Measurements from ENCODE around the gene CCDC89.
"Not testable (repeated sequence)": the region's sequence is repeated elsewhere in the genome, so short reads cannot be mapped to it uniquely, and the experiment has no call there.

Gene CCDC89

GRCh38 chr11:85658180-85658579 lies 27.8 kb downstream of the CCDC89 start:
- H3K9ac ChIP-seq (ENCODE audit: low read depth, low read length, poor library complexity), result no peak overlapping the region
- H2BK15ac ChIP-seq (ENCODE audit: low read length), result no peak overlapping the region
- H2AK5ac ChIP-seq (ENCODE audit: low read depth, low read length), result no peak overlapping the region
- H3K23ac ChIP-seq (ENCODE audit: low read depth, low read length, poor library complexity), result no peak overlapping the region
- no peak overlapping the region for H4K91ac ChIP-seq (ENCODE audit: low read depth, low read length, poor library complexity)
- no peak overlapping the region for H3K4ac ChIP-seq (ENCODE audit: low read length)
- H3K36me3 ChIP-seq (replicated peaks in 1 of 2; ENCODE audit: control insufficient read depth in 2 of 2, insufficient read depth in 2 of 2, low read length in 2 of 2), result peaks cover 3 to 100% of the 10 kb centered on the region in 2 donors
- no peak overlapping the region for H3K18ac ChIP-seq (ENCODE audit: low read length)
- H3K14ac ChIP-seq (ENCODE audit: low read length), result no peak overlapping the region
- no peaks in the 10 kb centered on the region for H3K9me3 ChIP-seq (replicated peaks in 1 of 2; ENCODE audit: control insufficient read depth in 2 of 2, insufficient read depth in 1 of 2, low read depth in 1 of 2, low read length in 2 of 2)
- no peaks in the 10 kb centered on the region for H3K27me3 ChIP-seq (ENCODE audit: control insufficient read depth in 3 of 3, insufficient read depth in 3 of 3, low read depth in 1 of 3, low read length in 3 of 3)
- no peaks in the 10 kb centered on the region for H3K79me1 ChIP-seq (ENCODE audit: low read depth, low read length)
- no peak overlapping the region for H2BK12ac ChIP-seq (ENCODE audit: low read length)
- no peak overlapping the region for H3K4me3 ChIP-seq (ENCODE audit: low read length in 2 of 2)
- H2BK5ac ChIP-seq (ENCODE audit: low read length), result no peak overlapping the region
- peaks cover 0 to 5% of the 10 kb centered on the region in 2 donors for H3K4me1 ChIP-seq (ENCODE audit: control insufficient read depth in 2 of 2, insufficient read depth in 1 of 2, low read depth in 1 of 2, low read length in 2 of 2)
- no peak overlapping the region for H2BK120ac ChIP-seq (ENCODE audit: low read depth, low read length)
- DNase-seq (ENCODE audit: low spot score), result no peak
- no CpG with 5 or more reads among the region's 1 CpG for WGBS, 2 donors (ENCODE audit: extremely low coverage in 2 of 2, insufficient read length in 2 of 2, insufficient replicate concordance in 1 of 2)
- no peak overlapping the region for H2AFZ ChIP-seq (ENCODE audit: low read length)
- H4K8ac ChIP-seq (ENCODE audit: low read depth, low read length), result no peak overlapping the region
- no peak overlapping the region for H3K4me2 ChIP-seq (ENCODE audit: insufficient read depth, low read length, poor library complexity, severe bottlenecking)
- no peak overlapping the region for H3K27ac ChIP-seq (replicated peaks; ENCODE audit: low read length)

GRCh38 chr11:85656777-85657176 lies 29.2 kb downstream of the CCDC89 start:
- H3K9ac ChIP-seq (ENCODE audit: low read depth, low read length, poor library complexity), result no peak overlapping the region
- peaks cover 0 to 5% of the 10 kb centered on the region in 2 donors for H3K4me1 ChIP-seq (ENCODE audit: control insufficient read depth in 2 of 2, insufficient read depth in 1 of 2, low read depth in 1 of 2, low read length in 2 of 2)
- H4K91ac ChIP-seq (ENCODE audit: low read depth, low read length, poor library complexity), result no peak overlapping the region
- H3K9me3 ChIP-seq (replicated peaks in 1 of 2; ENCODE audit: control insufficient read depth in 2 of 2, insufficient read depth in 1 of 2, low read depth in 1 of 2, low read length in 2 of 2), result no peaks in the 10 kb centered on the region
- no peak overlapping the region for H2AFZ ChIP-seq (ENCODE audit: low read length)
- H3K27ac ChIP-seq (replicated peaks; ENCODE audit: low read length), result no peak overlapping the region
- no peak overlapping the region for H2BK5ac ChIP-seq (ENCODE audit: low read length)
- peaks cover 3 to 99% of the 10 kb centered on the region in 2 donors for H3K36me3 ChIP-seq (replicated peaks in 1 of 2; ENCODE audit: control insufficient read depth in 2 of 2, insufficient read depth in 2 of 2, low read length in 2 of 2)
- no peak overlapping the region for H2BK15ac ChIP-seq (ENCODE audit: low read length)
- no peak for DNase-seq (ENCODE audit: low spot score)
- no peak overlapping the region for H2BK12ac ChIP-seq (ENCODE audit: low read length)
- no peak overlapping the region for H3K18ac ChIP-seq (ENCODE audit: low read length)
- H3K79me1 ChIP-seq (ENCODE audit: low read depth, low read length), result no peaks in the 10 kb centered on the region
- no peak overlapping the region for H3K14ac ChIP-seq (ENCODE audit: low read length)
- WGBS, 2 donors (ENCODE audit: extremely low coverage in 2 of 2, insufficient read length in 2 of 2, insufficient replicate concordance in 1 of 2), result no CpG with 5 or more reads among the region's 1 CpG
- H3K23ac ChIP-seq (ENCODE audit: low read depth, low read length, poor library complexity), result no peak overlapping the region
- H4K8ac ChIP-seq (ENCODE audit: low read depth, low read length), result no peak overlapping the region
- H2AK5ac ChIP-seq (ENCODE audit: low read depth, low read length), result no peak overlapping the region
- no peak overlapping the region for H2BK120ac ChIP-seq (ENCODE audit: low read depth, low read length)
- no peak overlapping the region for H3K4ac ChIP-seq (ENCODE audit: low read length)
- no peak overlapping the region for H3K4me2 ChIP-seq (ENCODE audit: insufficient read depth, low read length, poor library complexity, severe bottlenecking)
- no peaks in the 10 kb centered on the region for H3K27me3 ChIP-seq (ENCODE audit: control insufficient read depth in 3 of 3, insufficient read depth in 3 of 3, low read depth in 1 of 3, low read length in 3 of 3)
- H3K4me3 ChIP-seq (ENCODE audit: low read length in 2 of 2), result no peak overlapping the region

GRCh38 chr11:85654343-85654742 lies 31.7 kb downstream of the CCDC89 start:
- H3K27me3 ChIP-seq (ENCODE audit: control insufficient read depth in 3 of 3, insufficient read depth in 3 of 3, low read depth in 1 of 3, low read length in 3 of 3); H2BK15ac ChIP-seq (ENCODE audit: low read length); H3K14ac ChIP-seq (ENCODE audit: low read length); H3K9me3 ChIP-seq (replicated peaks in 1 of 2; ENCODE audit: control insufficient read depth in 2 of 2, insufficient read depth in 1 of 2, low read depth in 1 of 2, low read length in 2 of 2); H2AK5ac ChIP-seq (ENCODE audit: low read depth, low read length); H3K4me2 ChIP-seq (ENCODE audit: insufficient read depth, low read length, poor library complexity, severe bottlenecking); H2BK5ac ChIP-seq (ENCODE audit: low read length); H3K4me3 ChIP-seq (ENCODE audit: low read length in 2 of 2); H4K91ac ChIP-seq (ENCODE audit: low read depth, low read length, poor library complexity); H3K27ac ChIP-seq (replicated peaks; ENCODE audit: low read length); H3K4me1 ChIP-seq (ENCODE audit: control insufficient read depth in 2 of 2, insufficient read depth in 1 of 2, low read depth in 1 of 2, low read length in 2 of 2); H3K18ac ChIP-seq (ENCODE audit: low read length); H2BK120ac ChIP-seq (ENCODE audit: low read depth, low read length); H3K9ac ChIP-seq (ENCODE audit: low read depth, low read length, poor library complexity); DNase-seq (ENCODE audit: low spot score); H4K8ac ChIP-seq (ENCODE audit: low read depth, low read length); H3K4ac ChIP-seq (ENCODE audit: low read length); H2BK12ac ChIP-seq (ENCODE audit: low read length); H2AFZ ChIP-seq (ENCODE audit: low read length); H3K23ac ChIP-seq (ENCODE audit: low read depth, low read length, poor library complexity); H3K79me1 ChIP-seq (ENCODE audit: low read depth, low read length): not testable (repeated sequence)
- WGBS, 2 donors (ENCODE audit: extremely low coverage in 2 of 2, insufficient read length in 2 of 2, insufficient replicate concordance in 1 of 2), result no CpG with 5 or more reads among the region's 4 CpGs
- H3K36me3 ChIP-seq (replicated peaks in 1 of 2; ENCODE audit: control insufficient read depth in 2 of 2, insufficient read depth in 2 of 2, low read length in 2 of 2), result peaks cover 6 to 88% of the 10 kb centered on the region in 2 donors

GRCh38 chr11:85652786-85653447 lies 33.1 kb downstream of the CCDC89 start:
- H4K8ac ChIP-seq (ENCODE audit: low read depth, low read length), result no peak overlapping the region
- no peak overlapping the region for H3K14ac ChIP-seq (ENCODE audit: low read length)
- H2AK5ac ChIP-seq (ENCODE audit: low read depth, low read length), result no peak overlapping the region
- H3K79me1 ChIP-seq (ENCODE audit: low read depth, low read length), result no peaks in the 10 kb centered on the region
- no peak overlapping the region for H2BK12ac ChIP-seq (ENCODE audit: low read length)
- H4K91ac ChIP-seq (ENCODE audit: low read depth, low read length, poor library complexity), result no peak overlapping the region
- no peak overlapping the region for H3K4ac ChIP-seq (ENCODE audit: low read length)
- H2AFZ ChIP-seq (ENCODE audit: low read length), result no peak overlapping the region
- H3K27ac ChIP-seq (replicated peaks; ENCODE audit: low read length), result no peak overlapping the region
- no peaks in the 10 kb centered on the region for H3K4me1 ChIP-seq (ENCODE audit: control insufficient read depth in 2 of 2, insufficient read depth in 1 of 2, low read depth in 1 of 2, low read length in 2 of 2)
- H3K9ac ChIP-seq (ENCODE audit: low read depth, low read length, poor library complexity), result no peak overlapping the region
- no CpG with 5 or more reads among the region's 3 CpGs for WGBS, 2 donors (ENCODE audit: extremely low coverage in 2 of 2, insufficient read length in 2 of 2, insufficient replicate concordance in 1 of 2)
- no peak overlapping the region for H3K4me3 ChIP-seq (ENCODE audit: low read length in 2 of 2)
- H3K23ac ChIP-seq (ENCODE audit: low read depth, low read length, poor library complexity), result no peak overlapping the region
- H3K18ac ChIP-seq (ENCODE audit: low read length), result no peak overlapping the region
- H2BK5ac ChIP-seq (ENCODE audit: low read length), result no peak overlapping the region
- H3K9me3 ChIP-seq (replicated peaks in 1 of 2; ENCODE audit: control insufficient read depth in 2 of 2, insufficient read depth in 1 of 2, low read depth in 1 of 2, low read length in 2 of 2), result no peaks in the 10 kb centered on the region
- H2BK15ac ChIP-seq (ENCODE audit: low read length), result no peak overlapping the region
- H2BK120ac ChIP-seq (ENCODE audit: low read depth, low read length), result no peak overlapping the region
- H3K36me3 ChIP-seq (replicated peaks in 1 of 2; ENCODE audit: control insufficient read depth in 2 of 2, insufficient read depth in 2 of 2, low read length in 2 of 2), result peaks cover 5 to 74% of the 10 kb centered on the region in 2 donors
- DNase-seq (ENCODE audit: low spot score), result no peak
- H3K27me3 ChIP-seq (ENCODE audit: control insufficient read depth in 3 of 3, insufficient read depth in 3 of 3, low read depth in 1 of 3, low read length in 3 of 3), result no peaks in the 10 kb centered on the region
- no peak overlapping the region for H3K4me2 ChIP-seq (ENCODE audit: insufficient read depth, low read length, poor library complexity, severe bottlenecking)

Measured in neuronal stem cell (in vitro differentiated cells).